ENCODE results near the gene LCTL. TPM values are rescaled to one million over a fixed set of nuclear protein-coding genes. Genes with fewer than 3 reads are reported as not detected.

Gene LCTL
- total RNA-seq, 2 experiments from 2014 or later = not detected

DNA sequence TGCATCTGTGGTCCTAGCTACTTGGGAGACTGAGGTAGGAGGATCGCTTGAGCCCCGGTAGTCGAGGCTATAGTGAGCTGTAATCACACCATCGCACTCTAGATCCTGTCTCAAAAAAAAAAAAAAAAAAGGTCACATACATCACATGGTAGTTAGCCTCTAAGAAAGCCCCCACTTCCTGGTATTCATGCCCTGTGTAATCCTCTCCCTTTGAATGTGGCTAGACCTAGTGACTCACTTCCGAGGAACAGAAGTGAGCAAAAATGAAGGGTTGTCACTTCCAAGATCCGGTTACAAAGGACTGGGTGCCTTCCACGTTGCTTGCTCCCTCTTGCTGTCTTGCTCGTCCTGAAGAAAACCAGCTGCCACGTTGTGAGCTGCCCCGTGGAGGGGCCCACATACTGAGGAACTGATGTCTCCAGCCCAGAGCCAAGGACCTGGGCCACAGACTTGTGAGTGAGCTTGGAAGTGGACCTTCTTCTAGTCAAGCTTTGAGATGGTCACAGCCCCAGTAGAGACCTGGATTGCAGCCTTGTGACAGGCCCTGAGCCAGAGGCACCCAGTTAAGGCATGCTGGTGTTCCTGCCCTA is 12.6 kb upstream of the LCTL start:
- no peaks in the 10 kb centered on the region for H3K9me2 ChIP-seq (ENCODE audit: insufficient read depth, low read length)
- ChIA-PET CTCF (ENCODE audit: unreplicated experiment) (no interaction called here), POLR2A (no interaction called here)
- H3K4me2 ChIP-seq (ENCODE audit: low read length) = no peak overlapping the region
- no peak overlapping the region for H2AFZ ChIP-seq (ENCODE audit: low read length)
- H3K9me3 ChIP-seq (ENCODE audit: low read length) = no peaks in the 10 kb centered on the region
- no TSS peak for BruUV-seq (replicated peaks)
- TF ChIP-seq, protein P1, sequence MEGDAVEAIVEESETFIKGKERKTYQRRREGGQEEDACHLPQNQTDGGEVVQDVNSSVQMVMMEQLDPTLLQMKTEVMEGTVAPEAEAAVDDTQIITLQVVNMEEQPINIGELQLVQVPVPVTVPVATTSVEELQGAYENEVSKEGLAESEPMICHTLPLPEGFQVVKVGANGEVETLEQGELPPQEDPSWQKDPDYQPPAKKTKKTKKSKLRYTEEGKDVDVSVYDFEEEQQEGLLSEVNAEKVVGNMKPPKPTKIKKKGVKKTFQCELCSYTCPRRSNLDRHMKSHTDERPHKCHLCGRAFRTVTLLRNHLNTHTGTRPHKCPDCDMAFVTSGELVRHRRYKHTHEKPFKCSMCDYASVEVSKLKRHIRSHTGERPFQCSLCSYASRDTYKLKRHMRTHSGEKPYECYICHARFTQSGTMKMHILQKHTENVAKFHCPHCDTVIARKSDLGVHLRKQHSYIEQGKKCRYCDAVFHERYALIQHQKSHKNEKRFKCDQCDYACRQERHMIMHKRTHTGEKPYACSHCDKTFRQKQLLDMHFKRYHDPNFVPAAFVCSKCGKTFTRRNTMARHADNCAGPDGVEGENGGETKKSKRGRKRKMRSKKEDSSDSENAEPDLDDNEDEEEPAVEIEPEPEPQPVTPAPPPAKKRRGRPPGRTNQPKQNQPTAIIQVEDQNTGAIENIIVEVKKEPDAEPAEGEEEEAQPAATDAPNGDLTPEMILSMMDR (conservative IDR thresholded peaks at IDR 0.05; ENCODE audit: low read length) = no peak
- no peak for TF ChIP-seq EZH2phosphoT487 (IDR thresholded peaks at IDR 0.05; ENCODE audit: borderline replicate concordance, low read depth, low read length)
- no peaks in the 10 kb centered on the region for H3K79me2 ChIP-seq (ENCODE audit: insufficient read depth, low read depth, low read length)
- no peaks in the 10 kb centered on the region for H3K36me3 ChIP-seq (ENCODE audit: insufficient read depth, low read length)
- intact Hi-C loops (cut with micrococcal nuclease; ENCODE audit: unreplicated experiment) = no loop called here
- DNase-seq (ENCODE audit: low spot score) = no peak
- H3K27ac ChIP-seq (ENCODE audit: low read depth, low read length, poor library complexity, severe bottlenecking) = no peak overlapping the region
- H3K4me3 ChIP-seq (ENCODE audit: low read depth, low read length, poor library complexity, severe bottlenecking) = no peak overlapping the region
- H3K4me1 ChIP-seq (ENCODE audit: insufficient read depth, low read length, poor library complexity, severe bottlenecking) = no peaks in the 10 kb centered on the region
- no peaks in the 10 kb centered on the region for H4K20me1 ChIP-seq (ENCODE audit: insufficient read depth, low read length)

DNA sequence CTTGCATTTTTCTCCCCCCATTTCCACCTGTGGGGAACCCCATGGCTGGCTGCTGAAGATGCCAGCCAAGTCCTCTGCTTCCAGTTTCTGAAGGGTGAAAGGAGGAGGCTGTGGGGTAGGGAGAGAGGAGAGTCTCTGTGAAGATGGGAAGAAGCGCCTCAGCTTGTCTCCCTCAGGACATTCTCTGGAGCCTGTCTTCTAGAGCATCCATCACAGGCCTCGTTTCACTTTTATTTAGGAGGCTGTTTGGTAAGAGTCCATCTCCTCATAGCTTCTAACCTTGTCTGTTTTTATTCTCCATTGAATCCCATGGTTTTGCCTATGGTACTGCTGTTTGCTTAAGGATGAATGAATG is 8.8 kb upstream of the LCTL start:
- DNase-seq (ENCODE audit: low spot score) = no peak
- Histone ChIP-seq H3K9me3 (ENCODE audit: low read length) (no peaks in the 10 kb centered on the region), H3K36me3 (ENCODE audit: insufficient read depth, low read length) (no peaks in the 10 kb centered on the region), H3K27ac (ENCODE audit: low read depth, low read length, poor library complexity, severe bottlenecking) (no peak overlapping the region), H2AFZ (ENCODE audit: low read length) (no peak overlapping the region), H3K79me2 (ENCODE audit: insufficient read depth, low read depth, low read length) (no peaks in the 10 kb centered on the region), H3K4me1 (ENCODE audit: insufficient read depth, low read length, poor library complexity, severe bottlenecking) (no peaks in the 10 kb centered on the region), H3K9me2 (ENCODE audit: insufficient read depth, low read length) (no peaks in the 10 kb centered on the region), H3K4me2 (ENCODE audit: low read length) (no peak overlapping the region), H4K20me1 (ENCODE audit: insufficient read depth, low read length) (no peaks in the 10 kb centered on the region), H3K4me3 (ENCODE audit: low read depth, low read length, poor library complexity, severe bottlenecking) (no peak overlapping the region)
- ChIA-PET CTCF (ENCODE audit: unreplicated experiment) (no interaction called here), POLR2A (no interaction called here)
- TF ChIP-seq EZH2phosphoT487 (IDR thresholded peaks at IDR 0.05; ENCODE audit: borderline replicate concordance, low read depth, low read length) = no peak
- TF ChIP-seq, protein P1 (conservative IDR thresholded peaks at IDR 0.05; ENCODE audit: low read length) = no peak
- BruUV-seq (replicated peaks) = no TSS peak
- intact Hi-C loops (cut with micrococcal nuclease; ENCODE audit: unreplicated experiment) = no loop called here

DNA sequence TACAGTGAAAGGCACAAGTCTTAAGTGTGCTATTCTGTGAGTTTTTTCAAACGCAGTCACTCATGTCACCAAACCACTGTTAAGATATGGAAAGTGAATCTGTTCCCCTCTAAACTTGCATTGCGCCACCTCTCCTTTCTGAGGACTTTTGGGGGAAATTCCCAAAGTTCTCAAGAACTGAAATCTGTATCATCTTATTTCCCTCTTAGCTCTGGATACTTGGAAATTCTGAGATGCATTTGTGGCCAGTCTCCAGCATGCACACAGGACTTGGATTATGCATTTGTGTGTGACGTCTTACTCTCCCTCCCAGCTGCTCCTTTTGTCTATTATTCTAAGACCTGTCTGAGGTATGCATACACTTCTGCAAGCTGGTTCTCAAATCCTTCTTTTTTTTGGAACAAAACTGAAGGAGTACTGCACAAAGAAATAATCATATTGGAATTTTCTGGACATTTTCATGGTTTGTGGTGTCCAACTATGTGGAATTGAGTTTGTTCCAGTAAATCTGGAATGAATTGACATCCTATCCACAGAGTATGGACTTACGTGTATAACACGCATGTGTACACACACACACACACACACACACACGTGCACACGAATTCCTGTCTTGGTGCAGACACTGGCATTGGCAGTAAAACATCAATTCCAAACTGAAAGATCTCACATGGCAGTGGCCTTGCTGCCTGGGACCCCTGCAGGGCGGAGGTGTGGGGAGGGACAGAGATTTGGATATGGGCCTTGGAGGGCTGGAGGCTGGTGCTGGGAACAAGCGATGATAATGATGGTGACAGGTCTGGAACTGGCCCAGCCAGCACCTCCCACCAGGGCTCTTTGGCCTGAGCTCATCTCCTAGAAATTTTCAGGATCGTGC is 8.2 kb upstream of the LCTL start:
- no peaks in the 10 kb centered on the region for H3K79me2 ChIP-seq (ENCODE audit: insufficient read depth, low read depth, low read length)
- ChIA-PET POLR2A (interaction anchor here (0.9 kb wide), 1 partner anchor 278 kb away, joined by 3 read pairs; no protein-coding TSS in a partner anchor), CTCF (ENCODE audit: unreplicated experiment) (no interaction called here)
- no peaks in the 10 kb centered on the region for H3K36me3 ChIP-seq (ENCODE audit: insufficient read depth, low read length)
- no peak for TF ChIP-seq EZH2phosphoT487 (IDR thresholded peaks at IDR 0.05; ENCODE audit: borderline replicate concordance, low read depth, low read length)
- TF ChIP-seq, protein P1 (conservative IDR thresholded peaks at IDR 0.05; ENCODE audit: low read length) = no peak
- H3K4me2 ChIP-seq (ENCODE audit: low read length) = no peak overlapping the region
- intact Hi-C loops (cut with micrococcal nuclease; ENCODE audit: unreplicated experiment) = no loop called here
- no peaks in the 10 kb centered on the region for H3K9me3 ChIP-seq (ENCODE audit: low read length)
- no peak overlapping the region for H2AFZ ChIP-seq (ENCODE audit: low read length)
- BruUV-seq (replicated peaks) = no TSS peak
- no peaks in the 10 kb centered on the region for H3K4me1 ChIP-seq (ENCODE audit: insufficient read depth, low read length, poor library complexity, severe bottlenecking)
- H3K27ac ChIP-seq (ENCODE audit: low read depth, low read length, poor library complexity, severe bottlenecking) = no peak overlapping the region
- DNase-seq (ENCODE audit: low spot score) = no peak
- H3K4me3 ChIP-seq (ENCODE audit: low read depth, low read length, poor library complexity, severe bottlenecking) = no peak overlapping the region
- H3K9me2 ChIP-seq (ENCODE audit: insufficient read depth, low read length) = no peaks in the 10 kb centered on the region
- H4K20me1 ChIP-seq (ENCODE audit: insufficient read depth, low read length) = no peaks in the 10 kb centered on the region

Measured in OCI-LY7 (cell line).